Upper lobe of left lung (tissue), 6 donors: ENCODE measurements around the gene TMEM238. TPM values are rescaled to one million over a fixed set of nuclear protein-coding genes. Genes with fewer than 3 reads are reported as not detected.

ENCODE experiments used
- ATAC-seq, 2 donors: fragments of 200-7000 bp; cut with Tn5 transposase; one replicate each; pipeline ENCODE4 v1.9.1; 2022; ENCODE audit warnings: mild to moderate bottlenecking in 2 of 2, moderate library complexity in 2 of 2; ENCODE audit not compliant: low FRiP score in 2 of 2
- DNase-seq, 2 donors: peaks; one replicate each; pipeline ENCODE4 v3.0.0-alpha.2; 2019 to 2020
- H3K27ac ChIP-seq, 4 donors: fragments of 200-600 bp; sonication (generic); one replicate each; pipeline ENCODE4 v1.5.1; 2016 to 2019
- H3K27me3 ChIP-seq, 4 donors: fragments of 200-600 bp; sonication (generic); one replicate each; pipeline ENCODE4 v1.5.1; 2017 to 2019
- H3K36me3 ChIP-seq, 4 donors: fragments of 200-600 bp; sonication (generic); one replicate each; pipeline ENCODE4 v1.5.1; 2016 to 2019
- H3K4me1 ChIP-seq, 4 donors: fragments of 200-600 bp; sonication (generic); one replicate each; pipeline ENCODE4 v1.5.1; 2018 to 2019
- H3K4me3 ChIP-seq, 4 donors: fragments of 200-600 bp; sonication (generic); one replicate each; pipeline ENCODE4 v1.5.1; 2017 to 2019; ENCODE audit warnings: mild to moderate bottlenecking in 2 of 4, moderate library complexity in 1 of 4
- H3K9me3 ChIP-seq, 4 donors: fragments of 200-600 bp; sonication (generic); one replicate each; pipeline ENCODE4 v1.5.1; 2018 to 2019
- EP300 ChIP-seq, 4 donors: sonication (generic); formaldehyde crosslinking; IDR thresholded peaks; one replicate each; pipeline ENCODE4 v1.5.1; 2017; ENCODE audit warnings: antibody characterized with exemption in 4 of 4, control low read depth in 2 of 4
- POLR2A ChIP-seq, 4 donors: fragments of 450-650 bp; IDR thresholded peaks; one replicate each; pipeline ENCODE4 v1.5.1; 2016 to 2017; ENCODE audit warnings: antibody characterized with exemption in 4 of 4, mild to moderate bottlenecking in 2 of 4
- POLR2AphosphoS5 ChIP-seq, 2 donors: sonication (generic); formaldehyde crosslinking; IDR thresholded peaks; one replicate each; pipeline ENCODE4 v1.5.1; 2017; ENCODE audit warnings: antibody characterized with exemption in 2 of 2
- whole genome bisulfite sequencing, 2 donors: methylation state at CpG; one replicate each; pipeline ENCODE4 v1.1.5; 2017 to 2018; 5-methylcytosine and 5-hydroxymethylcytosine counted together
- total RNA-seq, 6 donors: library from RNA; depleted of rRNA in 4 of 6; stranded (reverse); fragments of >200 nt in 4 of 6; gene quantifications; one replicate each; pipeline versions ENCODE4 v1.1.0 to v1.2.1, GENCODE V29; 2016 to 2021
- TF ChIP-seq, protein P1 (sequence below), 6 experiments: fragments of 450-650 bp in 4 of 6; fragments of 200-600 bp in 2 of 6; sonication (generic) in 2 of 6; IDR thresholded peaks; one replicate each; pipeline ENCODE4 v1.5.1; 2016 to 2019; ENCODE audit warnings: antibody characterized with exemption in 6 of 6
- donor health status: DM: no; HTN: no; CAD: no; lungs with moderate emphysema.
- donor health status: DM: no; HTN: yes; CAD: no; lungs with severe emphysema.

Gene TMEM238
- total RNA-seq, 6 donors from 2014 or later = 22.0 to 54.6 (median 36.0) TPM

DNA sequence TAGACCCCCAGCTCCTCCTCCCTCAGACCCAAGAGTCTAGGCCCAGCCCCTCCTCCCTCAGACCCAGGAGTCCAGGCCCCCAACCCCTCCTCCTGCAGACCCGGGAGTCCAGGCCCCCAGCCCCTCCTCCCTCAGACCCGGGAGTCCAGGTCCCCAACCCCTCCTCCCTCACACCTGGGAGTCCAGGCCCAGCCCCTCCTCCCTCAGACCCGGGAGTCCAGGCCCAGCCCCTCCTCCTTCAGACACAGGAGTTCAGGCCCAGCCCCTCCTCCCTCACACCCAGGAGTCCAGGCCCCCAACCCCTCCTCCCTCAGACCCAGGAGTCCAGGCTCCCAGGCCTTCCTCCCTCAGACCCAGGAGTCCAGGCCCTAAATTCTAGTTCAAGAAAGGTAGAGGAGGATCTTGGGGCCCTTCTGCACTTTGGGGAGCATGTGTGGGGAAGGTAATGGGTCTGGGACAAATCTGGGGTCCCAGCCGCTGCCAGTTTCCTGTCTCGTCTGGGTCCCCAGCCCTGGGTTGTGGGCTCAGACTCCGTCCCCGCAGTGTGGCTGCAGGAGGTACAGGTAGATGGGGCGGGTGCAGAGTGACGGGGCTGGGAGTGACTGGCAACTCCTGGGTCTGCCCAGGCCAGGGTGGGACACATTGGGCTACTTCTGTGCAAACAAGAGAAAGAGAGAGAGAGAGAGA is 10.6 kb downstream of the TMEM238 start:
- 46 to 48% methylated on average over 7 of the region's 9 CpGs for WGBS, 2 donors
- DNase-seq (no peak), ATAC-seq (no peak)
- Histone ChIP-seq H3K27ac (no peak overlapping the region), H3K4me1 (peaks cover 11 to 29% (median 21%) of the 10 kb centered on the region in 4 donors), H3K27me3 (peaks cover 1 to 56% (median 30%) of the 10 kb centered on the region in 4 donors), H3K9me3 (no peaks in the 10 kb centered on the region), H3K36me3 (no peaks in the 10 kb centered on the region), H3K4me3 (no peak overlapping the region)
- no peak for TF ChIP-seq EP300 (IDR thresholded peaks at IDR 0.05)
- TF ChIP-seq POLR2AphosphoS5 (IDR thresholded peaks at IDR 0.05) = no peak
- TF ChIP-seq POLR2A (IDR thresholded peaks at IDR 0.05) = no peak
- TF ChIP-seq, protein P1, sequence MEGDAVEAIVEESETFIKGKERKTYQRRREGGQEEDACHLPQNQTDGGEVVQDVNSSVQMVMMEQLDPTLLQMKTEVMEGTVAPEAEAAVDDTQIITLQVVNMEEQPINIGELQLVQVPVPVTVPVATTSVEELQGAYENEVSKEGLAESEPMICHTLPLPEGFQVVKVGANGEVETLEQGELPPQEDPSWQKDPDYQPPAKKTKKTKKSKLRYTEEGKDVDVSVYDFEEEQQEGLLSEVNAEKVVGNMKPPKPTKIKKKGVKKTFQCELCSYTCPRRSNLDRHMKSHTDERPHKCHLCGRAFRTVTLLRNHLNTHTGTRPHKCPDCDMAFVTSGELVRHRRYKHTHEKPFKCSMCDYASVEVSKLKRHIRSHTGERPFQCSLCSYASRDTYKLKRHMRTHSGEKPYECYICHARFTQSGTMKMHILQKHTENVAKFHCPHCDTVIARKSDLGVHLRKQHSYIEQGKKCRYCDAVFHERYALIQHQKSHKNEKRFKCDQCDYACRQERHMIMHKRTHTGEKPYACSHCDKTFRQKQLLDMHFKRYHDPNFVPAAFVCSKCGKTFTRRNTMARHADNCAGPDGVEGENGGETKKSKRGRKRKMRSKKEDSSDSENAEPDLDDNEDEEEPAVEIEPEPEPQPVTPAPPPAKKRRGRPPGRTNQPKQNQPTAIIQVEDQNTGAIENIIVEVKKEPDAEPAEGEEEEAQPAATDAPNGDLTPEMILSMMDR (IDR thresholded peaks at IDR 0.05) = no peak

DNA sequence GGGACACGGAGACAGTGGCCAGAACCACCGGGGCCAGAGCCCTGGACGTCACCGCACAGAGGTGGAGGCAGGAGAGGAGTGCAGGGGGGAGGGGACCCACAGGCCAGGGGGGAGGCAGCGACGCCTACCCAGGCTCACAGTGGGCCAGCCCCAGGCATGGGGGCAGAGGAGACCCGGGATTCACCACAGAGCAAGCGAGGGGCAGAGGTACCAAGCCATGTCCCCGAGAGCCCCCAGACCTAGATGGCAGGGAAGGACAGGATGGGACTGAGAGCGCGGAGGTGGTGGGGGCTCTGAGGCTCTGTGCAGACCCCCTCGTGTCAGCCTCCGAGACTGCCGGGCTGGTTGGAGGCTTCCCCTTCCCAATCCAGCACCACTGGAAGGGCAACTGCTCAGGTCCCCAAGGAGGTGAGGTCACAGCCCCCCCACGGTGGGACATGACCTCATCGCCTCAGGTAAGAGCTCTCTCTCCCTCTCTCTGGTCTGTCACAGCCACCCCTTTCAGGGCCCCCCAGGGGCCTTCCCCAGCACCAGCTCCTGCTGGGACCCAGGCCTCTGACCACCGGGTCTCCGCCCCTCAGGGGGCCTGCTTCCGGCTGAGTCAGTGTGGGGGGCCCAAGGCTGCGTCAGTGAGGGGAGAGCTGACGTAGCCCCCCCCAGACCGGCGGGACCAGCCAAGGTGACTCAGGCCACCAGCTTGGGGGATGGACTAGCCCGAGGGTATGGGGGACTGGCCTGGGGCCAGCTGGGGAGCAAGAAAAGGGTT is 11.6 kb downstream of the TMEM238 start:
- Histone ChIP-seq H3K4me3 (no peak overlapping the region), H3K27me3 (peaks cover 1 to 60% (median 34%) of the 10 kb centered on the region in 4 donors), H3K27ac (no peak overlapping the region), H3K9me3 (no peaks in the 10 kb centered on the region), H3K36me3 (no peaks in the 10 kb centered on the region), H3K4me1 (peaks cover 11 to 29% (median 21%) of the 10 kb centered on the region in 4 donors)
- ATAC-seq (no peak), DNase-seq (no peak)
- 30 to 37% methylated on average over 9 to 20 of the region's 24 CpGs for WGBS, 2 donors
- TF ChIP-seq POLR2AphosphoS5 (IDR thresholded peaks at IDR 0.05) = no peak
- TF ChIP-seq EP300 (IDR thresholded peaks at IDR 0.05) = no peak
- TF ChIP-seq, protein P1 (IDR thresholded peaks at IDR 0.05) = no peak
- no peak for TF ChIP-seq POLR2A (IDR thresholded peaks at IDR 0.05)

DNA sequence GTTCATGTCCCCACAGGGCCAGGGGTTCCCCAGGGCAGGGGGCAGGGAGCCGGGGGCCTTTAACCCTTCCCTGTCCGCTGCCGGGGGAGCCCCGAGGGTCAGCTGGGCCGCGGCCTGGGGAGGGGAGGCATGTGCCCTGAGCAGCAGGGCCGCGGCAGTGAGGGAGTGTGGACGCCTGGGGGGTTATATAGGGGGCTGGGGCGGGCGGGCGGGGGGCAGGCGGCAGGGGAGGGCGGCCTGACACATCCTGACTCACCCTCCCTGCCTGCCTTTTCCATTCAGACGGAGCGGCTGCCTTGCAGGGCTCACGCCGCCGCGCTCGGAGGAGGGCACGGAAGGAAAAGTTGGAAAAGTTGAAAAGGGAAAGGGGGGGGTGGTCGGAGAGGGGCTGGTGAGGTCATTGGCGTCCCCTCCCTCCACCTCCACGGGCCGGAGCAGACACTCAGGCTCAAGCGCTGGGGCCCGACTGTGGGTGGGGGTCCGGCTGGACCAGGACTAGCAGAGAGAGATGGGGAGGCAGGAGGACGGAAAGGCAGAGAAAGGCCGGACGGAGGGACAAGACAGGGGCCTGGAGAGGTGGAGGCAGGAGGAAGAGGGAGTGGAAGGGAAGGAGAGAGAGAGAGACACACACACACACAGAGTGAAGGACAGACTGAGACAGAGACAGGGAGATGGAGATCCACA is 13.6 kb downstream of the TMEM238 start, which contains the start of gene IL11:
Gene IL11, minus strand, starts transcription at position 159 of the 684 bp plus-strand sequence. Its CDS starts 153 bp downstream, at position 6.
- no peak for TF ChIP-seq EP300 (IDR thresholded peaks at IDR 0.05)
- no peak for TF ChIP-seq POLR2AphosphoS5 (IDR thresholded peaks at IDR 0.05)
- no peak for TF ChIP-seq POLR2A (IDR thresholded peaks at IDR 0.05)
- TF ChIP-seq, protein P1 (IDR thresholded peaks at IDR 0.05) = no peak
- no peak within 1 kb of the TSS for H3K27ac ChIP-seq
- H3K4me3 ChIP-seq = peak within 1 kb of the TSS in 3 of 4 donors; percentile 17 to 38 (median 25)
- no peaks in the 10 kb centered on the region for H3K9me3 ChIP-seq
- WGBS, 2 donors = 6 to 19% methylated on average over 18 to 31 of the region's 32 CpGs
- no peaks in the 10 kb centered on the region for H3K36me3 ChIP-seq
- peaks cover 11 to 29% (median 21%) of the 10 kb centered on the region in 4 donors for H3K4me1 ChIP-seq
- no peak for DNase-seq
- peak in 1 of 2 donors; percentile 9 for ATAC-seq
- peaks cover 1 to 58% (median 34%) of the 10 kb centered on the region in 4 donors for H3K27me3 ChIP-seq

DNA sequence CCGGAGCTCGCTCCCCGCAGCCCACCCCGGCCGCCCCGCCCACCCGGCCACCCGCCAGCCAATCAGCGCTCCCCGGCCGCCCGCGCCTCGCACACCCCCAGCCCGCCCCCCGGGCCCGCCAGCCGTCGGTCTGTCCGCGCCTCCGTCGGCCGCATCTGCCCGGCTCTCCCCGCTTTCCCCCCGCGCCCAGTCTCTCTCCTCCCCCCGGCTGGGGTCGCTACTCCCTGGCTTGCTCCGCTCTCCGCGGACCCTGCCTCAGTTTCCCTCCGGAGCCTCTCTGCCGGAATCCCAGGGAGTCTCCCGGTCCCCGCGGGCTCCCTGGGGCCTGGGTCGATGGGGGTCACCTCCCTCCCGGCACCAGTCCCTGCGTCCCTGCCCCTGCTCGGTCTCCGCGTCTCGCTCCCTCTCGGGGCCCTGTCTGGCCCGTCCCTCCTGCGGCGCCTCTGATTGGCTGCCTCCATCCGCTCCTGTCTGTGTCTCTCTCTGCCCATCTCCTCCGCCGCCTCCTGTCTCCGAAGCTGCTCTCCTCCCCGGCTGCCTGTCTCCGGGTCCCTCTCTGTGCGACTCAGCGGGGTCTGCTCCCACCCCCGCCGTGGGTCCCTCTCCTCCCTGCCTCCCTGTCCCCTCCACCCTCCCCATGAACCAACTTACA is 14.3 kb downstream of the TMEM238 start:
- peak overlapping the region in 3 of 4 donors; percentile 17 to 38 (median 25) for H3K4me3 ChIP-seq

More for the DNA sequence above, 14.3 kb downstream of the TMEM238 start:
- DNase-seq = peak in 1 of 2 donors; percentile 82
- H3K9me3 ChIP-seq = no peaks in the 10 kb centered on the region
- peaks cover 11 to 29% (median 21%) of the 10 kb centered on the region in 4 donors for H3K4me1 ChIP-seq
- H3K27ac ChIP-seq = no peak overlapping the region
- TF ChIP-seq POLR2AphosphoS5 (IDR thresholded peaks at IDR 0.05) (no peak), POLR2A (IDR thresholded peaks at IDR 0.05) (no peak), EP300 (IDR thresholded peaks at IDR 0.05) (no peak)
- TF ChIP-seq, protein P1 (IDR thresholded peaks at IDR 0.05) = no peak
- WGBS, 2 donors = 2 to 5% methylated on average over 19 to 23 of the region's 59 CpGs
- H3K27me3 ChIP-seq = peaks cover 1 to 58% (median 33%) of the 10 kb centered on the region in 4 donors
- peak in 1 of 2 donors; percentile 55 for ATAC-seq
- no peaks in the 10 kb centered on the region for H3K36me3 ChIP-seq
